Femur (tissue), 1 donor: ENCODE results near the gene BAG5.

Experiments used
- DNase-seq: peaks from one replicate; pipeline ENCODE4 v3.0.0-alpha.2; 2017

Gene BAG5

GRCh38 chr14:103563844-103564505, 1.5 kb upstream of the BAG5 start:
- DNase-seq, result no peak

GRCh38 chr14:103563226-103563620, 766 bp upstream of the BAG5 start:
- no peak for DNase-seq

- peak; percentile 73 for DNase-seq
Measured at GRCh38 chr14:103562179-103562428, 353 bp downstream of the BAG5 start.

DNA sequence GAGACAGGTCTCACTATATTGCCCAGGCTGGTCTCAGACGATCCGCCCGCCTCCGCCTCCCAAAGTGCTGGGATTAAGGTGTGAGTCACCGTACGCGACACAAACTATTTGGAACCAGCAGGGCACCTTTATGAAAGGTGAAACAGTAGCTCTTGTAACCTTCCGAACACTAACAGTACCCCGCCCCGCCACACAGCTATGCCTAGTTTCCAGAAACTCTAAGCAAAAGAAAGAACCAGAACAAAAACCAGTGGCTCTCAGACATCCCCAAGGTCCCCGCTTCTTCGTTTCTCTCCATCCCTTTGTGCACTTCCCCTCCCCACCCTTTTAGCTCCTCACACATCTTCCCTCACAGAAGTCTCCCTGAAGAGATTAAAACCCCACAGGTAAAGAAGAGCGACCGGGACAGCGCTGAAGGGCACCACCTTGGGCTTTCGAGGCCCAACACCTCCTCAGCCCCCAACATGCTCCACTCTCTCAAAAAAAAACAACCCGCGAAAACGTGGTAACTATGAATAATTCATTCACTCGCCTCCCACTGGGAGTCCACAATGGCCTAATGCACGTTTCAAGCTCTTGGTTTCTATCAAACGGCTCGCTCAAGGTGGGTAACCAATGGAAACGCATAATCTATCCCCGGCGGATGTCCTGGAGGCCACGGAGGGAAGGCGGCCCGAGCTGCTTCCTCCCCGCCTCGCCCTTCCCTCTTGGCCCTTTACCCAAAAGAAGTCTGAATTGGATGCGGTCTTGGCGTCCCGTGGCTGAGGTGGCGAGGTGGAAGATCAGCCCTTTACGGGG, 877 bp downstream of the BAG5 start:
- peak; percentile 74 for DNase-seq

GRCh38 chr14:103560691-103561090, 1.8 kb downstream of the BAG5 start:
- no peak for DNase-seq

GRCh38 chr14:103559766-103560165, 2.7 kb downstream of the BAG5 start:
- DNase-seq, result no peak

DNA sequence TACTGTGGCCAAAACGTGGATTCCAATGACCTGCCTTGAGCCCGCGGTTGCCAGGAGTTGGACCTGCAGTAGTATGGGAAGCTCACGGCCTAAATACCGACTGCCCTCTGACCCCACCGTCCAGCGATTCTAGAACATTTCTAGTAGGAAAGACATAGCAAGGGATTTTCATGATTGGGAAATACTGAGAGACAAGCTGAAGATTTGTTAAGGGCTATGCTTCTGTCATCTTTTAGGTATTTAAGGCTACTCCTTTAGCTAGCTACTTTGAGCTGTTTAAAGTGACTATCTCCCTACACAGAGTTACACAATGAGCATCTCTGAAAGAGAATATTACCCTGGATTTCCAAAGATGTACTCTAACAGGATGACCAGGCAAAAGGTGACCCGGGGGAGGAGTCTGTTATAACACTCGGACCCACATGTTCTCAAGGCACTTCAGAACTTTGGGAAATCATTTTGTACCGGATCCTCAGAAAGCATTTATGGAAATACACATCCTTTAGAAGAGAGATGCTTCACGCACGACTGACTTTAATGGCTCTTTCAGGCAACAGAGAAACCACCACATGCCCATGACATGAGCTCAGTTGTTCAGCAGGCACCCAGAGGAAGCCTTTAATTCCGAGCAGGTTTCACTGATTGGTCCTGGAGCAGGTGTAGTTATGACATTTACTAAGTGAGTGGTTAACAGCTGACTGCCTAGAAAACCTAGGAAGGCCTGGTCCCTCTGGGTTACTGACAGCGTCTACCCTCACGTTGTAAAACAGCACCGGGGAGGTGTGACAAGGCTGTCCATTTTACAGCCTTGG, 4.2 kb downstream of the BAG5 start:
- DNase-seq, result no peak

DNA sequence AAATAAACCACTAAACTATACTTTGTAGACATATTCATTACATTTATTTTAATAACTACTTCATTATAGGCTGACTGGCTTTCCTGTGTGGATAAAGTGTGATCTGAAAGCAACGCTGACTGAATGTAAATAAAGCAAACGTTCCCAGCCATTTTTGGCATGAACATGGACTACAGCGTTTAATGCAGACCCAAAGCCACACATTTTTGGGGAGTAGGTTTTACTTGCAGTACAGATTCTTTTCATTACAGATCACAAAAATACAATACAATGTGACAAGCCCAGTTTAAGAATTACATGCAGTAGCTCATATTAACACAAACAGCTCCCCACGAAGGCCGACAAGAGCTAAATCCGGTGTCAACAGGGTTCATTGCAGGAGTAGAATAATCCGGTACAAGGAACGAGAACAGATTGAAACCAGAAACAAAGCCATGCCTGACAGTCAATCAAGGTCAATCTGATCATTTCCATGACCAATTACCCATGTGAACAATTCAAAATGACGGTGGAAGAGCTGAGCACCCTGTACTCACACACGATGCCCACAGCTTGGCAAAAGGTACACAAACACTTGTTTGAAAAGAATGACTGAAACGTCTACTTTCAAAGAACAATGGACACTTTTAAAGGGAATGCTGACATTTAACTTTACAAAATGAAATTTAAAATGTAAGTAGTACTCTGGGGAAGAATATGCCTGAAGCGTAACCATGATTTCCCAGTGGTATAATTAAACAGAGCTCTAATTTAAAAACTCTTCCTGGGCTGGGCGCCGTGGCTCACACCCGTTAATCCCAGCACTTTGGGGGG, 5.3 kb downstream of the BAG5 start:
- no peak for DNase-seq

- no peak for DNase-seq
Measured at GRCh38 chr14:103555559-103556337, 6.7 kb downstream of the BAG5 start.

DNA sequence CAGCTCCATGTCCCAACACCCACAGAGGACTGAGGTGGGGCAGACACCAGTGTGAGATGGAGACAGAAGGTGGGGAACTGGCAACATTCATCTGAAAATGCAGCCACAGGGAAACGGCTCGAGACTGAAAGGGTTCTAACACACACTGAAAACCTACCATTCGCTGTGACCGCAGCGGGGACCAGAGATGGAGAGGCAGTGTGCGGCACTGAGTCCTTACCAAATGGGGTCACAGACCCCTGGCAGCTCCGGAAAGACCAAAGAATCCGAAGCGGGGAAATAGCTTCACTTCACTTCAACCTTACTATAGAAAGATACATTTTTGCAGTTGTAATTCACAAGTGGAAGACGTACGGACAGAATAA, 9.6 kb downstream of the BAG5 start:
- no peak for DNase-seq

GRCh38 chr14:103552011-103552845, 10.2 kb downstream of the BAG5 start:
- DNase-seq, result peak; percentile 86

DNA sequence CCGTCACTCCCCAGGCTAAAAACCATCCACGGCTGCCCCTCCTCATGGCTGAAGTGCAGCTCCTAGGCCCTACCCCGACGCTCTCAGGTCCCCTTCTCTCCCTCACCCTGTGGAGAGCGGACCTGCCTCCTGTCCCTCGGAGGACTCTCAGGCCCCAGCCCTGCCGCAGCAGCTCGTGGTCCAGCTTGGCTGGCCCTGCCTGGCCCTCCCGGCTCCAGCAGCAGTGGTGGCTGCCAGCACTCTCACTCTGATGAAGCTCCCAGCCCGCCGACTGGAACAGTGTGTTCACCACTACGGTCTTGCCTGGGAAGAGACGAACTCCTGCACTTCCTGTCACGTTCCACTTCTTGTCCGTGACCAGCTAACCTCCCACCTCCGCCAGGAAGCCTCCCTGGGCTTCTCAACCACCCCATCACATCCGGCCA, 11.1 kb downstream of the BAG5 start:
- DNase-seq, result peak; percentile 85

GRCh38 chr14:103550451-103551337, 11.8 kb downstream of the BAG5 start:
- peak; percentile 48 for DNase-seq

- peak; percentile 39 for DNase-seq
Measured at GRCh38 chr14:103549361-103550311, 12.8 kb downstream of the BAG5 start.

- DNase-seq, result peak; percentile 27
Measured at GRCh38 chr14:103548463-103549351, 13.8 kb downstream of the BAG5 start.

- peak; percentile 26 for DNase-seq
Measured at GRCh38 chr14:103547941-103548462, 14.5 kb downstream of the BAG5 start.

GRCh38 chr14:103547455-103547940, 15.0 kb downstream of the BAG5 start:
- no peak for DNase-seq
